ENCODE results near the gene INSIG1. TPM values are rescaled to one million over a fixed set of nuclear protein-coding genes. Genes with fewer than 3 reads are reported as not detected.

Gene INSIG1
- total RNA-seq, 1 donor from 2014 or later = 55.7 TPM

DNA sequence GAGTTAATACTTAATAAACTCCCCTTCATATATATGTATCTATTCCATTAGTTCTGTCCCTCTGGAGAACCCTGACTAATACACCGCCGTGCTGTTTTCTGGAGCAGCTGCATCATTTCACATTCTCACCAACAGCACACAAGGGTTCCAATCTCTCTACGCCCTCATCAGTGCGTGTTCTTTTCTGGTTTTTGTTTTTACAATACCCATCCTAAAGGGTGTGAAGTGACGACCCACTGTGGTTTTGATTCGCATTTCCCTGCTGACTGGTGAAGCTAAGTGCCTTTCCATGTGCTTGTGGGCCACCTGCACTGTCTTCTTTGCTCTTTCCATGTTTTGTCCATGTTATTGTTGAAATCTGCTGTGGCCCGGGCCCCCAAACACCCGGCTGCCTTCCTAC lies 11.0 kb upstream of the INSIG1 start:
- TF ChIP-seq, protein P1, sequence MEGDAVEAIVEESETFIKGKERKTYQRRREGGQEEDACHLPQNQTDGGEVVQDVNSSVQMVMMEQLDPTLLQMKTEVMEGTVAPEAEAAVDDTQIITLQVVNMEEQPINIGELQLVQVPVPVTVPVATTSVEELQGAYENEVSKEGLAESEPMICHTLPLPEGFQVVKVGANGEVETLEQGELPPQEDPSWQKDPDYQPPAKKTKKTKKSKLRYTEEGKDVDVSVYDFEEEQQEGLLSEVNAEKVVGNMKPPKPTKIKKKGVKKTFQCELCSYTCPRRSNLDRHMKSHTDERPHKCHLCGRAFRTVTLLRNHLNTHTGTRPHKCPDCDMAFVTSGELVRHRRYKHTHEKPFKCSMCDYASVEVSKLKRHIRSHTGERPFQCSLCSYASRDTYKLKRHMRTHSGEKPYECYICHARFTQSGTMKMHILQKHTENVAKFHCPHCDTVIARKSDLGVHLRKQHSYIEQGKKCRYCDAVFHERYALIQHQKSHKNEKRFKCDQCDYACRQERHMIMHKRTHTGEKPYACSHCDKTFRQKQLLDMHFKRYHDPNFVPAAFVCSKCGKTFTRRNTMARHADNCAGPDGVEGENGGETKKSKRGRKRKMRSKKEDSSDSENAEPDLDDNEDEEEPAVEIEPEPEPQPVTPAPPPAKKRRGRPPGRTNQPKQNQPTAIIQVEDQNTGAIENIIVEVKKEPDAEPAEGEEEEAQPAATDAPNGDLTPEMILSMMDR (IDR thresholded peaks at IDR 0.05; ENCODE audit: insufficient read depth, low read depth, low read length) = no peak
- no peak for TF ChIP-seq EZH2 (IDR thresholded peaks at IDR 0.05; ENCODE audit: insufficient read depth, low read length)
- Mint-ChIP-seq H3K36me3 (ENCODE audit: low read depth, unreplicated experiment) (peaks cover 2% of the 10 kb centered on the region), H3K4me3 (ENCODE audit: unreplicated experiment) (no peak overlapping the region), H3K27ac (ENCODE audit: unreplicated experiment) (no peak overlapping the region), H3K9me3 (ENCODE audit: unreplicated experiment) (peaks cover 21% of the 10 kb centered on the region), H3K27me3 (ENCODE audit: low read depth, unreplicated experiment) (peaks cover 32% of the 10 kb centered on the region), H3K4me1 (ENCODE audit: low read depth, unreplicated experiment) (peaks cover 12% of the 10 kb centered on the region)
- no peak for DNase-seq (ENCODE audit: low read depth)
- FAIRE-seq = no peak
- Histone ChIP-seq H3K27ac (ENCODE audit: low read depth, low read length) (no peak overlapping the region), H3K4me2 (ENCODE audit: low read length) (no peak overlapping the region), H2AFZ (ENCODE audit: low read depth, low read length) (no peak overlapping the region), H4K20me1 (ENCODE audit: insufficient read depth, low read length) (no peaks in the 10 kb centered on the region), H3K4me1 (ENCODE audit: insufficient read depth, low read length) (peaks cover 9% of the 10 kb centered on the region), H3K4me3 (ENCODE audit: insufficient read depth, low read depth, low read length) (no peak overlapping the region), H3K36me3 (ENCODE audit: insufficient read depth, low read length) (no peaks in the 10 kb centered on the region), H3K79me2 (ENCODE audit: insufficient read depth, low read length) (no peaks in the 10 kb centered on the region), H3K27me3 (ENCODE audit: insufficient read depth, low read length) (peaks cover 5% of the 10 kb centered on the region), H3K9me3 (ENCODE audit: insufficient read depth, low read depth, low read length) (no peaks in the 10 kb centered on the region), H3K9ac (ENCODE audit: low read length) (no peak overlapping the region)

- FAIRE-seq = no peak
- peaks cover 2% of the 10 kb centered on the region for H3K36me3 Mint-ChIP-seq (ENCODE audit: low read depth, unreplicated experiment)
- no peaks in the 10 kb centered on the region for H3K9me3 ChIP-seq (ENCODE audit: insufficient read depth, low read depth, low read length)
- TF ChIP-seq EZH2 (IDR thresholded peaks at IDR 0.05; ENCODE audit: insufficient read depth, low read length) = no peak
- TF ChIP-seq, protein P1 (IDR thresholded peaks at IDR 0.05; ENCODE audit: insufficient read depth, low read depth, low read length) = no peak
- H3K4me3 Mint-ChIP-seq (ENCODE audit: unreplicated experiment) = no peak overlapping the region
- DNase-seq (ENCODE audit: low read depth) = no peak
- H2AFZ ChIP-seq (ENCODE audit: low read depth, low read length) = no peak overlapping the region
- H3K4me3 ChIP-seq (ENCODE audit: insufficient read depth, low read depth, low read length) = no peak overlapping the region
- H3K79me2 ChIP-seq (ENCODE audit: insufficient read depth, low read length) = no peaks in the 10 kb centered on the region
- H3K36me3 ChIP-seq (ENCODE audit: insufficient read depth, low read length) = no peaks in the 10 kb centered on the region
- H3K4me1 Mint-ChIP-seq (ENCODE audit: low read depth, unreplicated experiment) = peaks cover 13% of the 10 kb centered on the region
- H3K9me3 Mint-ChIP-seq (ENCODE audit: unreplicated experiment) = peaks cover 21% of the 10 kb centered on the region
- H3K27ac Mint-ChIP-seq (ENCODE audit: unreplicated experiment) = no peak overlapping the region
- peaks cover 27% of the 10 kb centered on the region for H3K27me3 Mint-ChIP-seq (ENCODE audit: low read depth, unreplicated experiment)
- peaks cover 5% of the 10 kb centered on the region for H3K27me3 ChIP-seq (ENCODE audit: insufficient read depth, low read length)
- H3K4me1 ChIP-seq (ENCODE audit: insufficient read depth, low read length) = peaks cover 9% of the 10 kb centered on the region
- H3K9ac ChIP-seq (ENCODE audit: low read length) = no peak overlapping the region
- no peaks in the 10 kb centered on the region for H4K20me1 ChIP-seq (ENCODE audit: insufficient read depth, low read length)
- no peak overlapping the region for H3K27ac ChIP-seq (ENCODE audit: low read depth, low read length)
- H3K4me2 ChIP-seq (ENCODE audit: low read length) = no peak overlapping the region
Observed at GRCh38 chr7:155287284-155287935, 10.3 kb upstream of the INSIG1 start.

- no peaks in the 10 kb centered on the region for H3K36me3 ChIP-seq (ENCODE audit: insufficient read depth, low read length)
- no peak overlapping the region for H3K4me2 ChIP-seq (ENCODE audit: low read length)
- no peaks in the 10 kb centered on the region for H3K9me3 ChIP-seq (ENCODE audit: insufficient read depth, low read depth, low read length)
- DNase-seq (ENCODE audit: low read depth) (no peak), FAIRE-seq (no peak)
- no peaks in the 10 kb centered on the region for H3K79me2 ChIP-seq (ENCODE audit: insufficient read depth, low read length)
- H3K4me1 ChIP-seq (ENCODE audit: insufficient read depth, low read length) = peaks cover 9% of the 10 kb centered on the region
- H2AFZ ChIP-seq (ENCODE audit: low read depth, low read length) = no peak overlapping the region
- Mint-ChIP-seq H3K27me3 (ENCODE audit: low read depth, unreplicated experiment) (peaks cover 26% of the 10 kb centered on the region), H3K9me3 (ENCODE audit: unreplicated experiment) (peaks cover 21% of the 10 kb centered on the region), H3K4me1 (ENCODE audit: low read depth, unreplicated experiment) (peaks cover 16% of the 10 kb centered on the region), H3K27ac (ENCODE audit: unreplicated experiment) (no peak overlapping the region), H3K4me3 (ENCODE audit: unreplicated experiment) (no peak overlapping the region), H3K36me3 (ENCODE audit: low read depth, unreplicated experiment) (peaks cover 2% of the 10 kb centered on the region)
- peaks cover 5% of the 10 kb centered on the region for H3K27me3 ChIP-seq (ENCODE audit: insufficient read depth, low read length)
- no peak overlapping the region for H3K4me3 ChIP-seq (ENCODE audit: insufficient read depth, low read depth, low read length)
- TF ChIP-seq EZH2 (IDR thresholded peaks at IDR 0.05; ENCODE audit: insufficient read depth, low read length) = no peak
- TF ChIP-seq, protein P1 (IDR thresholded peaks at IDR 0.05; ENCODE audit: insufficient read depth, low read depth, low read length) = no peak
- H3K9ac ChIP-seq (ENCODE audit: low read length) = no peak overlapping the region
- H3K27ac ChIP-seq (ENCODE audit: low read depth, low read length) = no peak overlapping the region
- H4K20me1 ChIP-seq (ENCODE audit: insufficient read depth, low read length) = no peaks in the 10 kb centered on the region
Observed at GRCh38 chr7:155288055-155288454, 9.6 kb upstream of the INSIG1 start.

All from astrocyte (in vitro differentiated cells and primary cell).